Right kidney (tissue), 1 donor: ENCODE data around the gene TP53.
A peak's percentile ranks its signal among the peaks of the same experiment; 100 is the strongest.

Experiments used
- DNase-seq: peaks from one replicate; pipeline ENCODE4 v3.0.0-alpha.2; 2016

TP53 gene

DNA sequence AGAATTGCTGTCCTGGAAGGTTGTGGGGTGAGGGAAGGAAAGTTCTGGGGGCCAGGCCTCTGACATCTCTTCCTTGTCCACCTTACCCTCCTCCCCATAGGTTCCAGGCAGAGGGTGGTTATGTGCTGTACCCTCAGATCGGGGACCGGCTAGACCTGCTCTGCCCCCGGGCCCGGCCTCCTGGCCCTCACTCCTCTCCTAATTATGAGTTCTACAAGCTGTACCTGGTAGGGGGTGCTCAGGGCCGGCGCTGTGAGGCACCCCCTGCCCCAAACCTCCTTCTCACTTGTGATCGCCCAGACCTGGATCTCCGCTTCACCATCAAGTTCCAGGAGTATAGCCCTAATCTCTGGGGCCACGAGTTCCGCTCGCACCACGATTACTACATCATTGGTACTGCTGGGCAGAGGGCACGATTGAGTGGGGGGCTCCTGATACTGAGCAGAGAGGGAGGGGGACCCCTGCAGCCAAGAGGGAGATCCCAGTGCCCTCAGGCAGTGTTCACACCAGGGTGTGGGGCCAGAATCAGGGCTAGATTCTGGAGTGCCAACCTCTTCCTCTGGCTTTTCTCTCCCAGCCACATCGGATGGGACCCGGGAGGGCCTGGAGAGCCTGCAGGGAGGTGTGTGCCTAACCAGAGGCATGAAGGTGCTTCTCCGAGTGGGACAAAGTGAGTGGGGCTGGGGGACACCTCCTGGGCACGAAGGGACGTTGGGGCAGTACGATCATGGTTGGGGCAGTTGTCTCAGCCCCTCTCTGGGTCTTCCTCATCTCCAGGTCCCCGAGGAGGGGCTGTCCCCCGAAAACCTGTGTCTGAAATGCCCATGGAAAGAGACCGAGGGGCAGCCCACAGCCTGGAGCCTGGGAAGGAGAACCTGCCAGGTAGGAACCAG is 20.8 kb upstream of the TP53 start:
- no peak for DNase-seq

DNA sequence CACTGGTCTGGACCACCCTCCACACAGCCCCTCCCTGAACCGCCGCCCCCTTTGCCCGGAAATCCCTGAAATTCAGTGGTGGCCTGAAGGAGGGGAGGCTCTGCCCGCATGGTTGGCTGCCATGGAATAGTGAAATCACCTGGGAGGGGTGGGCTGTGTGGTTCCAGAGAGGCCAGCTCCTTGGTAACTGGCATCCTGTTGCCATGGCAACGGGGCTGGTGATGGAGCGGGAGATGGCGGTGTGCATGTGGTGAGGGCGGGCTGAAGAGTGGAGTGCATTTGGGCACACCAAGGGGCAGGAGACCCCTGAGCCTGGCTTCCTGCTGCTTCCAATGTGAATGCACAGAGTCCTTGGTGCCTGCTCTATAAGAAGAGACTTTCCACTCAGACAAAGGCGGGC is 20.2 kb upstream of the TP53 start:
- DNase-seq = no peak

DNA sequence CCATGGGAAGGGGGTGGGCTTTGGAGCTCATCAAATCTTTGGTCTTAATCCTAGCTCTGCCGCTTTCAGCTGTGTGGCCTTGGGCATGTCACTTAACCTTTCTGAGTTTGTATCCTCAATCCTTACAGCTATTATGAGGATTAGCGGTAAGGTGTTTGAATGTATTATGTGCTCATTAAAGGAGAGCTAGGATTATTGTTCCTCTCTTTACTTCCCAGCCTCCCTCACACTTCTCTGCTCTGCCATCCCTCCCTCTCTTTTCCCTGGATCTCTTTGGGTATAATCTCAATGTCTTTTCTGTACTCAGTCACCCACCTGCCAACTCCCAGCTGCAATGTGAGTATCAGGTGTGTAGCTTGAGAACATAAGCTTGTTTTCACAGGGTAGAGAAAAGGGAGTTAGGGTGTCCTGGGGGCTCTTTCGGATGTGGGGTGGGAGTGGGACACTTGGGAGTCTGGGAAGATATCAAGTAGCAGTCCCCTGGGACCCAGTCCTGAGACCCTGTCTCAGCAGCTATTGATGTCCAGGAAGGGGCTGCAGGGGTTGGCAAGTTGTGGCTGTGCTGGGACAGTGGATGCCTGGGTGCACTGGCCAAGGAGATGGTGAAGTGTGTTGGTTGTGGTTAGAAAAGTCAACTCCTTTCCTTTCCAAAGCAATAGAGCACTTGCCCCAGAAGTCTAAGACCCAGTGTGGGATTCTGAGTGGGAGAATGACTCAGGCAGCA is 19.5 kb upstream of the TP53 start:
- no peak for DNase-seq

- peak; percentile 40 for DNase-seq
Observed at GRCh38 chr17:7705269-7706255, 18.3 kb upstream of the TP53 start.

DNA sequence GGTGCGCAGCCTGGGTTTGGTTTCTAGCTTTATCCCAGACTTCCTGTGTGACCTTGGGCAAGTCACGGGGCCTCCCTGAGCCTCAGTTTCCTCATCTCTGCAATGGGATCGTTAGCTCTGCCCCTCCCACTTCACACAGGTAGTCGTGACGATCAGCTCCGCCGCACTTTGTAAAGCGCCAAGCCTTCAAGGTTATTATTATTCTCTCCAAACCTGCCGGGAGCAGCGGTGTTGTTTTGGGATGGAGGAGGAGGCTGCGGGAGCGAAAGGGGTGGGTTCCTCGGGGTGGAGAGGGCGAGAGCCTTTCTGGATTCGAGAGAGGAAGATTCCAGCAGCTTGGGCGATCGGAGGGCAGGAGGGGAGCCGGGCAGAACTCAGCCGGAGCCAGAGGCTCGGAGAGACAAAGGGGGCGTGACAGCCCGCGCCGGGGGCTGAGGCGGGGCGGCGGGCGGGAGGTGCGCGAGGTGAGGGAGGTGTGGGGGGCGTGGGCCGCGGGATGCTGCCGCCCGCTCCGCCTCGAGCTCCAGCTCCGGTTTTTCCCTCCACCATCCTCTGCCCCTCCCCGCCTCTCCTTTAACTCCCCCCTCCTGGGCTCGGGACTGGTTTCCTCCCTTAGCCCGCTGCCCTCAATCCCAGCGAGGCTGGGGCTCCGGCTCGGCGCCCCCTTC is 17.4 kb upstream of the TP53 start, which contains the start of gene EFNB3:
Gene EFNB3 (plus strand): TSS at position 602 of the 668 bp plus-strand sequence. CDS start 397 bp downstream, outside the sequence.
- DNase-seq = peak; percentile 61

- DNase-seq = peak; percentile 67
Observed at GRCh38 chr17:7703584-7704479, 16.5 kb upstream of the TP53 start.

GRCh38 chr17:7702776-7703175 is 15.5 kb upstream of the TP53 start:
- no peak for DNase-seq

GRCh38 chr17:7701681-7702080 is 14.4 kb upstream of the TP53 start:
- DNase-seq = no peak

- no peak for DNase-seq
Observed at GRCh38 chr17:7700510-7700909, 13.2 kb upstream of the TP53 start.

DNA sequence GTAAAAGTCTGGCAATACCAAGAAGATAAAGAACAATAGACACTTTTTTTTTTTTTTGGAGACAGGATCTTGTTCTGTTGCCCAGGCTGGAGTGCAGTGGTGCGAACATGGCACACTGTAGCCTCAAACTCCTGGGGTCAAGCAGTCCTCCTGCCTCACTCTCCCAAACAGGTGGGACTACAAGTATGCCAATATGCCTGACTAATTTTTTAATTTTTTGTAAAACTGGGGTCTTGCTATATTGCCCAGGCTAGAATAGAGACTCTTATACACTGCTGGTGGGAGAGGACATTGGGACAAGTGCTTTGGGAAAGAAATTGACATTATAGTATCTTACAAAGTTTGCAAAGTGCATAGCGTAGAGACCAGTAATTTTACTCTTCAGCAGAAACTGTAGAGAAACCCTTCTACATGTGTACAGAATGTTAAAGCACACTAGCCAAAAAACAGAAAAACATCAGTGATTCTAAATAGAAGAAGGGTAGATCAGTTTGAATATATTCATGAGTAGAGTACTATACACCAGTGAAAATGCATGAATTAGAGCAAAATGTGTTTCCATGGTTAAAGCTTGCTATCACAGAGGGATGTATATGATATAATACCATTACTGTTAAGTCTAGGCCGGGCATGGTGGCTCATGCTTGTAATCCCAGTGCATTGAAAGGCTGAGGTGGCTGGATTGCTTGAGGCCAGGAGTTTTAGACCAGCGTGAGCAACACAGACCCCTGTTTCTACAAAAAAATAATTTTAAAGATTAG is 10.7 kb upstream of the TP53 start:
- DNase-seq = no peak

DNA sequence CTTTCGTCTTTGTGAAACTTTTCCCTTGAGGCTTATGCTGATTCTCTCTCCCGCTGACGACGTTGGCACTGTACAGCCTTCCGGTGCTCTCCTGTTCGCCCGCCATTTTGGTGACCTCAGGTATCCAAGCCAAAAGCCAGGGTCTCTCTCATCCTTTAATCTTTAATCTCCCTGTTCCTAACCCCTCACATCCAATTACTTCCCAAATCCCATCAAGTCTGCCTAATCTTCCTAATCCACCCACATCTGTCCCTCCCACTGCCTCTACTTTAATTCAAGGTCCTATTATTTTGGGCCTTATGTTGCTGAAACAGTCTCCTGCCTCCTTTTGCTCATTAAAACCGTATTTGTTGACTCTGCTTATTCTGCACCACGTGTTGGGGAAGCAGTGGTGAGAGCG is 8.3 kb upstream of the TP53 start:
- no peak for DNase-seq

GRCh38 chr17:7688808-7689316 is 1.6 kb upstream of the TP53 start:
- DNase-seq = no peak

DNA sequence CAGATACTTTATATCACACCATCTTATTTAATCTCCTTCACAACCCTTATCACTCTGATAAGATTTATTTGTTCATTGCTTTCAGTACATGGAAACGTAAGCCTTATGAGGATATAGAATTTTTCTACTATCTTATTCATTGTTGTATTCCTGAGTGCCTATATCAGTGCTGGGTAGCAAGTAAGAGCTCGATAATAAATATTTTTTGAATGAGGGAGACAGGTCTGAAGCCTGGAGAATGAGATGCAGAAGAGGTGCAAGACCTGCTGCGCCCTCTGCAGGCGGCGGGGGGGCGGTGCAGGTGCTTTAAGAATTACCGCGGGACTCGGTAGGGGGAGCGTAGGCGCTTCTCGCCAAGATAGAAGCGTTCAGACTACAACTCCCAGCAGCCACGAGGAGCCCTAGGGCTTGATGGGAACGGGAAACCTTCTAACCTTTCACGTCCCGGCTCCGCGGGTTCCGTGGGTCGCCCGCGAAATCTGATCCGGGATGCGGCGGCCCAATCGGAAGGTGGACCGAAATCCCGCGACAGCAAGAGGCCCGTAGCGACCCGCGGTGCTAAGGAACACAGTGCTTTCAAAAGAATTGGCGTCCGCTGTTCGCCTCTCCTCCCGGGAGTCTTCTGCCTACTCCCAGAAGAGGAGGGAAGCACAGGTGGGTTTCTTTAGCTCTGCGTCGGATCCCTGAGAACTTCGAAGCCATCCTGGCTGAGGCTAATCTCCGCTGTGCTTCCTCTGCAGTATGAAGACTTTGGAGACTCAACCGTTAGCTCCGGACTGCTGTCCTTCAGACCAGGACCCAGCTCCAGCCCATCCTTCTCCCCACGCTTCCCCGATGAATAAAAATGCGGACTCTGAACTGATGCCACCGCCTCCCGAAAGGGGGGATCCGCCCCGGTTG is 868 bp upstream of the TP53 start, which contains the start of gene WRAP53:
Gene WRAP53 (plus strand): TSS at position 570 of the 900 bp plus-strand sequence. CDS start 172 bp downstream, at position 742.
- peak; percentile 97 for DNase-seq

DNA sequence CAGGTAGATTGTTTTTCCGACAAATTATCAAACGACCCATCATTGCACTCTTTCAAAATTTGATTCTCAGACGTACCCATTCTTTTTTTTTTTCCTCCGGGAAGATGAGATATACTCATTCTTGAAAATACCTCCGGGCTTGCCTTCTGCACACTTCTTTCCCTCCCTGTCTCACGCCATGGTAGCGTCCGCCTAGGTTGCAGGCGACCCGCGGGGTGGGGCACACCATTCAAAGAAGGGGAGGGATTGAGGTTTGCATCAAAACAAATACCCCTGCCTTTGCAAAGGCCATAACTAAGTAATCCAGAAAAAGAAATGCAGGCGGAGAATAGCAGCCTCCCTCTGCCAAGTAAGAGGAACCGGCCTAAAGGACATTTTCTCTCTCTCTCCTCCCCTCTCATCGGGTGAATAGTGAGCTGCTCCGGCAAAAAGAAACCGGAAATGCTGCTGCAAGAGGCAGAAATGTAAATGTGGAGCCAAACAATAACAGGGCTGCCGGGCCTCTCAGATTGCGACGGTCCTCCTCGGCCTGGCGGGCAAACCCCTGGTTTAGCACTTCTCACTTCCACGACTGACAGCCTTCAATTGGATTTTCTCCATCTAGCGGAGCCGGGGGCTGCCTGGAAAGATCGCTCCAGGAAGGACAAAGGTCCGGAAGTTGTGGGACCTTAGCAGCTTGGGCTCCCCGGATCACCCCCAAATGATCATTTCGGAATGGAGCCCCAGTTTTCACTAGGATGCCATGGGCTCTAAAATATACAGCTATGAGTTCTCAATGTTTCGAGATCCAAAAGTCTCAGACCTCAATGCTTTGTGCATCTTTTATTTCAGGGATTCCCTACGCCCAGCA is 843 bp downstream of the TP53 start:
- peak; percentile 100 for DNase-seq

- DNase-seq = no peak
Observed at GRCh38 chr17:7685533-7686221, 1.6 kb downstream of the TP53 start.

DNA sequence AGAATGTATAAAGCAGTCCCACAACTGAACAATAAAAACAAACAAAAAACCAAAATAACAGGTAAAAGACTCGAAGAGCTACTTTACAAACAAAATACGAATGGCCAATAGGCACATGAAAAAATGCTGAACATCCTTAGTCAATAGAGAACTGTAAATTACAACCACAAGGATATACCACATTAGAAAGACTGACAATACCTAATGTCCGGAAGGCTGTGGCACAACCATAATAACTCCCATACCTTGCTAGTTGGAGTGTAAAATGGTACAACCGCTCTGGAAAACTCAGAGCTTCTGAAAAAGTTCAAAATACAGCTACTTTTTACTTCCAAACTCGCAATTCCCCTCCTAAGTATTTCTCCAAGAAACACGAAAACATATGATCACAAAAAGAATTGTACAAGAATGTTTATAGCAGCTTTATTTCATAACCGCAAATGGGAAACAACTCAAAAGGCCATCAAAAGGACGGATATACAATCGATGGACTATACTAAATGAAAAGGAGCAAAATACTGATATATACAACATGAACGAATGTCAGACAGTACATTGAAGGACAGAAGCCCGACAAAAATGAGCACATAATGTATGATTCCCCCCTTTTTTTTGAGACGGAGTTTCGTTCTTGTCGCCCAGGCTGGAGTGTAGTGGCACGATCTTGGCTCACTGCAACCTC is 2.3 kb downstream of the TP53 start:
- DNase-seq = peak; percentile 23
